HS-5 (cell line): ENCODE data around the gene SASH1.
"Not testable (repeated sequence)": the region's sequence is repeated elsewhere in the genome, so short reads cannot be mapped to it uniquely, and the experiment has no call there.

Experiments used
- DNase-seq: peaks from one replicate; pipeline ENCODE4 v3.0.0-alpha.2; 2012; ENCODE audit warnings: low read depth

SASH1 gene

GRCh38 chr6:148367411-148368024 is 24.9 kb downstream of the SASH1 start:
- DNase-seq, result peak; percentile 31

- no peak for DNase-seq
Measured at GRCh38 chr6:148370176-148370575, 27.5 kb downstream of the SASH1 start.

GRCh38 chr6:148374040-148374774 is 31.6 kb downstream of the SASH1 start:
- DNase-seq, result no peak

GRCh38 chr6:148375401-148375800 is 32.8 kb downstream of the SASH1 start:
- DNase-seq, result no peak

GRCh38 chr6:148379481-148379880 is 36.8 kb downstream of the SASH1 start:
- DNase-seq, result no peak

GRCh38 chr6:148379966-148380713 is 37.5 kb downstream of the SASH1 start:
- no peak for DNase-seq

- not testable (repeated sequence) for DNase-seq
Measured at GRCh38 chr6:148382051-148382450, 39.4 kb downstream of the SASH1 start.

- DNase-seq, result no peak
Measured at GRCh38 chr6:148382861-148383260, 40.2 kb downstream of the SASH1 start.

GRCh38 chr6:148383658-148384368 is 41.2 kb downstream of the SASH1 start:
- no peak for DNase-seq

GRCh38 chr6:148385379-148385778 is 42.7 kb downstream of the SASH1 start:
- DNase-seq, result no peak

- no peak for DNase-seq
Measured at GRCh38 chr6:148388521-148388920, 45.9 kb downstream of the SASH1 start.

GRCh38 chr6:148389086-148389485 is 46.4 kb downstream of the SASH1 start:
- DNase-seq, result no peak

GRCh38 chr6:148389917-148390316 is 47.3 kb downstream of the SASH1 start:
- no peak for DNase-seq

- not testable (repeated sequence) for DNase-seq
Measured at GRCh38 chr6:148392127-148392526, 49.5 kb downstream of the SASH1 start.

GRCh38 chr6:148392671-148393070 is 50.0 kb downstream of the SASH1 start:
- DNase-seq, result no peak

GRCh38 chr6:148395583-148396101 is 53.0 kb downstream of the SASH1 start:
- no peak for DNase-seq

GRCh38 chr6:148396411-148396810 is 53.8 kb downstream of the SASH1 start:
- no peak for DNase-seq

GRCh38 chr6:148396926-148397325 is 54.3 kb downstream of the SASH1 start:
- no peak for DNase-seq

GRCh38 chr6:148398244-148398643 is 55.6 kb downstream of the SASH1 start:
- no peak for DNase-seq

- DNase-seq, result no peak
Measured at GRCh38 chr6:148398678-148399077, 56.0 kb downstream of the SASH1 start.

GRCh38 chr6:148401571-148401970 is 58.9 kb downstream of the SASH1 start:
- DNase-seq, result no peak

GRCh38 chr6:148404456-148405054 is 61.9 kb downstream of the SASH1 start:
- DNase-seq, result no peak
